Activated CD8-positive, alpha-beta T cell treated with anti-CD3 and anti-CD28 coated beads, Interleukin-2, amount 10 ng/mL, durations not matched to agents 7 days and 5 days (primary cell): ENCODE measurements around the gene PSMB8. TPM values are rescaled to one million over a fixed set of nuclear protein-coding genes. Genes with fewer than 3 reads are reported as not detected.

ENCODE experiments used
- ATAC-seq: fragments of 150-1000 bp; cut with Tn5 transposase; one replicate; pipeline ENCODE4 v1.10.0; 2021; ENCODE audit warnings: moderate library complexity
- CTCF ChIA-PET: fragments of 350-600 bp; sonication (Branson Sonifier 250); formaldehyde crosslinking; loops from one replicate; lab custom pipeline; 2021; ENCODE audit warnings: antibody characterized with exemption; lab: Charles Lee
- POLR2A ChIA-PET: fragments of 350-600 bp; sonication (Branson Sonifier 250); formaldehyde crosslinking; loops from one replicate; lab custom pipeline; 2021; ENCODE audit warnings: antibody characterized with exemption; lab: Charles Lee
- DNase-seq: peaks from one replicate; pipeline ENCODE4 v3.0.0-alpha.2; 2020
- H3K27ac Mint-ChIP-seq: one replicate; pipeline ENCODE4 v1.8.0; 2021; ENCODE audit warnings: mild to moderate bottlenecking, mixed read lengths
- H3K27me3 Mint-ChIP-seq: one replicate; pipeline ENCODE4 v1.8.0; 2021; ENCODE audit warnings: low read depth, mixed read lengths
- H3K36me3 Mint-ChIP-seq: one replicate; pipeline ENCODE4 v1.8.0; 2021; ENCODE audit warnings: low read depth, mixed read lengths
- H3K4me1 Mint-ChIP-seq: one replicate; pipeline ENCODE4 v1.8.0; 2021; ENCODE audit warnings: low read depth, mixed read lengths
- H3K4me3 Mint-ChIP-seq: one replicate; pipeline ENCODE4 v1.8.0; 2021; ENCODE audit warnings: mild to moderate bottlenecking, mixed read lengths
- H3K9me3 Mint-ChIP-seq: one replicate; pipeline ENCODE4 v1.8.0; 2022; ENCODE audit warnings: mixed read lengths; ENCODE audit not compliant: insufficient read depth
- total RNA-seq, 2 experiments: library from RNA; stranded (reverse); gene quantifications; one replicate each; pipeline ENCODE4 v1.2.3, GENCODE V29; 2021

The PSMB8 gene
- total RNA-seq, 2 experiments from 2014 or later: 385 to 397 TPM

DNA sequence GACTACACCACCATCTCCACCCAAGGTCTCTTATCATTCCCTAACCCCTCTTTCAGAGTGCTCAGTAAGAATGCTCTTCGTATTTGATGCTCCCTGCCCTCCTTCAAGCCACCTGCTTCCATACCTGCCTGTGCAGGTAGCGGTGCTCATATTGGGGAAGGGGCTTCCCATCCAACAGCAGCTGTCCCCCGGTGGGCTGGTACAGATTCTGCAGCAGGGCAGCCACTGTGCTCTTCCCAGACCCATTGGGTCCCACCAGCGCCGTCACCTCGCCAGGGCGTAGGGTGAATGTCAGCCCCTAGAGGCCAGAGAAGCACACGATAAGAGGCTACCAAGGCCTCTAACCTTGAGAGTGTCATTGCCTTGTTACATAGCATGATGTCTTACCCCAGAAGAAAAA lies 3.9 kb upstream of the PSMB8 start:
- POLR2A ChIA-PET: interaction anchor here (10.4 to 11.9 kb wide), 2 partner anchors 19 to 124 kb away, joined by 240 to 381 read pairs; partner anchors contain the start of gene BRD2
- peaks cover 91% of the 10 kb centered on the region for H3K36me3 Mint-ChIP-seq
- H3K27ac Mint-ChIP-seq: peak overlapping the region; percentile 65
- H3K4me1 Mint-ChIP-seq: peaks cover 58% of the 10 kb centered on the region
- peak overlapping the region; percentile 98 for H3K4me3 Mint-ChIP-seq
- H3K9me3 Mint-ChIP-seq: no peaks in the 10 kb centered on the region
- ATAC-seq: no peak
- CTCF ChIA-PET: interaction anchor here (1.3 kb wide), 1 partner anchor 9 kb away, joined by 7 read pairs; the partner anchor contains the start of gene TAP2
- DNase-seq: peak; percentile 20
- H3K27me3 Mint-ChIP-seq: no peaks in the 10 kb centered on the region

DNA sequence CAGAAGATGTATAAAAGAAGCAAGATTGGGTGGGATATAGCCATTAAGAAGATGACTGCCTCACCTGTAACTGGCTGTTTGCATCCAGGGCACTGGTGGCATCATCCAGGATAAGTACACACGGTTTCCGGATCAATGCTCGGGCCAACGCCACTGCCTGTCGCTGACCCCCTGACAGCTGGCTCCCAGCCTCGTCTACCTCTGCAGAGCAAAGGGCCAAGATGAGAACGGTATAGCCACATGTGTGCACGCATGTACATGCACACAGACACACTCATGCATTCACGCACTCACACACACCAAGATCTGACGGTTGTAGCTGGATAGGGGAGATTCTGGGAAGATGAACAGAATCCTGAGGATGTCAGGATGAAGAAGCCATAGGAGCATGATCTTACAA lies 3.2 kb upstream of the PSMB8 start:
- no peak for ATAC-seq
- Mint-ChIP-seq H3K4me3 (peak overlapping the region; percentile 98), H3K36me3 (peaks cover 91% of the 10 kb centered on the region), H3K9me3 (no peaks in the 10 kb centered on the region), H3K4me1 (peaks cover 63% of the 10 kb centered on the region), H3K27ac (peak overlapping the region; percentile 65), H3K27me3 (no peaks in the 10 kb centered on the region)
- ChIA-PET POLR2A (interaction anchor here (0.6 to 11.9 kb wide), 6 partner anchors 9 to 466 kb away, joined by 3 to 812 read pairs (median 126); partner anchors contain the start of genes BRD2, PSMB9, TAP1 and TAP2), CTCF (interaction anchor here (1.3 to 10.8 kb wide), 2 partner anchors 8 to 21 kb away, joined by 7 to 512 read pairs; partner anchors contain the start of gene TAP2)
- DNase-seq: peak; percentile 20

DNA sequence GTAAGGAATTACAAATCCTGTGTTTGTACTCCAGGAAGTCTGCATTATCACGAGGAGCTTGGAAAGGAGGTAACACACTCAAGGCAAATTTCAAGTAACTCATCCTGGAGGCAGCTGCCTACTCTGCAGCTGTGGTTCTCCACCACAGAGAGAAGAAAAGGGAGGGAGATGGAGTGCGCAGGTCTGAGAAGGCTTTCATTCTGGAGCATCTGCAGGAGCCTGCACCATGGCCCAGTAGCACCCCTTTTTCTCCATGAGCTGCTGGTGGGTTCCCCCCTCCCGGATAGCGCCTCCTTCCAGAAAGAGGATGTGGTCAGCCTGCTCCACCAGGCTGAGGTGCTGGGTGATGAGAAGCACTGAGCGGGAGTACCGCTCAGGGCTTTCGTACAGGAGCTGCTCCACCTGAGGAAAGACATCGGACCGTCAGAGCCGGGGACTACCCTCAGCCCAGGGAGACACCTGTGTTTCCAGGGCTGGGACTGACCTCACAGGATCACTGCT lies 1.6 kb upstream of the PSMB8 start:
- ATAC-seq: peak; percentile 18
- Mint-ChIP-seq H3K4me1 (peaks cover 69% of the 10 kb centered on the region), H3K27ac (peak overlapping the region; percentile 99), H3K36me3 (peaks cover 91% of the 10 kb centered on the region), H3K9me3 (no peaks in the 10 kb centered on the region), H3K27me3 (no peaks in the 10 kb centered on the region), H3K4me3 (peak overlapping the region; percentile 98)
- ChIA-PET CTCF (interaction anchor here (0.9 to 10.8 kb wide), 13 partner anchors 9 to 139 kb away, joined by 3 to 512 read pairs (median 4); partner anchors contain the start of genes HLA-DMA, PSMB9 and TAP1), POLR2A (interaction anchor here (0.6 to 11.9 kb wide), 17 partner anchors 10 to 650 kb away, joined by 3 to 812 read pairs (median 5); partner anchors contain the start of genes BRD2, HLA-DMA, PSMB9 and RPS18)
- DNase-seq: peak; percentile 74

DNA sequence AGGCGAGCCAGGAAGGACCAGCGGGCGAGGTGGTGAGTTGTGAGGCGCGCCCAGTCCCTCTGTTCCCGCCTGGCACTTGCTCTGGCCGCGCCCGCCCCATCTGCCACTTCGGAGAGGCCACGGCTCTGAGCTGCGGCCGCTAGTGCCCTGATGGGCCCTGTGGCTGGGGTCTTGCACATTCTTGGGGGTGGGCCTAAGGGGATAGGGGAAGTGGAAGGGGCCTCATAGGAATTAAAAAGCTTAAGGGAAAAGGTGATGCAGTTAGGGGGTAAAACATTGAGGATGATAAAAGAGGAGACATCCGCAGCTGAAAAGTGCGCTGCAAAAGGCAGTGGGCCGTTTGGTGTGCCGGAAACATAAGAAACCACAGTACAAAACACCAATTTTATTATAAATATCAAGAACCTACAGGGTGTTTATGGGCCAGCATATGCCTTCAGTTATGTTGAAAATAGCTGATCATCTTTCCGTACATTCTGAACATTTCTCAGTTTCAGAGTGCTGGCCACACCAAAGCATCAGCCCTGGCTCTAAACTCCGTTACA lies 1.1 kb upstream of the PSMB8 start:
- no peak for ATAC-seq
- Mint-ChIP-seq H3K4me1 (peaks cover 69% of the 10 kb centered on the region), H3K27ac (peak overlapping the region; percentile 99), H3K4me3 (peak overlapping the region; percentile 98), H3K9me3 (no peaks in the 10 kb centered on the region), H3K27me3 (no peaks in the 10 kb centered on the region), H3K36me3 (peaks cover 91% of the 10 kb centered on the region)
- ChIA-PET CTCF (interaction anchor here (0.9 to 10.8 kb wide), 11 partner anchors 10 to 140 kb away, joined by 3 to 512 read pairs (median 9); partner anchors contain the start of genes HLA-DMA, PSMB9 and TAP1), POLR2A (interaction anchor here (0.6 to 11.9 kb wide), 24 partner anchors 10 to 1193 kb away, joined by 3 to 812 read pairs (median 4); partner anchors contain the start of genes BRD2, HLA-DMA, PSMB9 and RPS18)
- DNase-seq: no peak

DNA sequence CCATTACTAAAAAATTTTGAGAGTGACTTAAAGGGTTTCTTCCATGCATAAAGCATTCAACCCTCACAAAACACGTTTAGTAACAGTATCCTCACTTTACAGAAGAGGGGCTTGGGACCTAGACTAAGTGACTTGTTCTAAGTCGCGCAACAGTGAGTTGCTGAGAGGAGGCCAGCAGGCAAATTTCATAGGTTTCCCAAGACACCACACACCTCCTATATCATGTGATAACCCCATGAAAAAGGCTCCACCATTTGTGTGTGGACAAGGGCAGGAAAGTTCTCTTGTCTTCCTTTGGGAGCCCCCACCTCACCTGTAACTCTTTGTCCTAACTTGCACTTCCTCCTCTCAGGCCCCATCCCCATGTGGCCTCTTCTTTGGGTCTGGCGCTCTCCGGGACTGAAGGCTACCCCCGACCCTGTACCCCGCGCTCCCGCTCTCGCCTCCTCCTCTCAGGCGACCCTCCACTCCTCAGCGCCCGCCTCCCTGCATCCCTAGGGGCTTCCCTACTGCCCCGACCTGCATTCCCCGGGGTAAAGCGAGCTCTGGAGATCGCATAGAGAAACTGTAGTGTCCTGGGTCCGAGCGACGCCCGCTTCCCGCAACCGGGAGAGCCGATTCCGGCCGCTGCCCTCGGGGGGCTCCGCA lies 392 bp downstream of the PSMB8 start:
- peak overlapping the region; percentile 98 for H3K4me3 Mint-ChIP-seq
- H3K9me3 Mint-ChIP-seq: no peaks in the 10 kb centered on the region
- H3K27ac Mint-ChIP-seq: peak overlapping the region; percentile 99
- DNase-seq: no peak
- no peak for ATAC-seq
- H3K36me3 Mint-ChIP-seq: peaks cover 86% of the 10 kb centered on the region
- ChIA-PET CTCF (interaction anchor here (2.3 to 10.8 kb wide), 4 partner anchors 11 to 141 kb away, joined by 10 to 512 read pairs (median 56); partner anchors contain the start of genes PSMB9 and TAP1), POLR2A (interaction anchor here (0.5 to 11.9 kb wide), 11 partner anchors 8 to 1859 kb away, joined by 3 to 812 read pairs (median 4); partner anchors contain the start of genes BRD2, PSMB9 and TAP1)
- H3K27me3 Mint-ChIP-seq: no peaks in the 10 kb centered on the region
- peaks cover 68% of the 10 kb centered on the region for H3K4me1 Mint-ChIP-seq

DNA sequence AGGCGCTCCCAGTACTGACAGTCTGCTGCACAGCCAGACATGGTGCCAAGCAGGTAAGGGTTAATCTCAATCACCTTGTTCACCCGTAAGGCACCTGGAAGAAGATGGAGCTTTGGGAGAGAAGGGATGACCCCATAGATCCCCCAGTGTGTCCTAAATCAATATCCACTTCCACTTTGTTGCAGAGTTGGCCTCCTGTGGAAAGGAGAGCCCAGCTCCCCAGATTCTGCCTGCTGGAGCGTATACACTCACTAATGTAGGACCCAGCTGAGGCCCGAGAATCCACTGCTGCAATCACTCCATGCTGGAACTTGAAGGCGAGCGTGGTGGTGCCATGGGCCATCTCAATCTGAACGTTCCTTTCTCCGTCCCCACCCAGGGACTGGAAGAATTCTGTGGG lies 1.2 kb downstream of the PSMB8 start:
- DNase-seq: peak; percentile 21
- Mint-ChIP-seq H3K27me3 (no peaks in the 10 kb centered on the region), H3K4me3 (peak overlapping the region; percentile 98), H3K4me1 (peaks cover 61% of the 10 kb centered on the region), H3K36me3 (peaks cover 78% of the 10 kb centered on the region), H3K9me3 (no peaks in the 10 kb centered on the region), H3K27ac (peak overlapping the region; percentile 99)
- POLR2A ChIA-PET: interaction anchor here (0.8 to 11.9 kb wide), 7 partner anchors 8 to 138 kb away, joined by 4 to 812 read pairs (median 20); partner anchors contain the start of genes BRD2, HLA-DMA, PSMB9 and TAP1
- CTCF ChIA-PET: interaction anchor here (1.6 to 10.8 kb wide), 3 partner anchors 15 to 141 kb away, joined by 8 to 512 read pairs (median 400); partner anchors contain the start of genes PSMB9 and TAP1
- no peak for ATAC-seq

DNA sequence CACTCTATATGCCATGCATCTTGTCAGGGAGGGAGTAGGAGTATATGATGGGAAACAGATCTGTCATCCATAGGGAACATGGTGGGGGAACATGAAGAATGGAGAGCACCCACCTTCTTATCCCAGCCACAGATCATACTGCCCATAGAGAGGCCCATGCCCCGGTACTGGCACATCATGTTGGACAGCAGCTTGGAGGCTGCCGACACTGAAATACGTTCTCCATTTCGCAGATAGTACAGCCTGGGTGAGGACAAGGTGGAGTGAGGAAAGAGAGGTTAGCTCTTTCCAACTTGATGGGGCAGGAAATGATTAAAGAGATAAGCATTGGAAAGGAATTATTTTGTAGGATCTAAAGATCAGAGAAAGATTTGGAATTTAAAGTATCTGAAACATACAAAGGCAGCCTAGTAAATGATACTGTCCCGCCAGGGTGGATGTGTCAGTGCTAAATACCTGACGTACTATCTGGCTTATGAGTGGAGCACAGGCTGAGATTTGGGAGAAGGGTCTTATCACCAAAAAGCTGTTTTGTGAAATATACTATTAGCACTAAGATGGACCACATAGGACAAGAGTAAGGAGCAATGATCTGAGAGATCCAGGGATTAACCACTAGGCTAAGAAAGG lies 1.7 kb downstream of the PSMB8 start:
- H3K27ac Mint-ChIP-seq: peak overlapping the region; percentile 99
- H3K36me3 Mint-ChIP-seq: peaks cover 78% of the 10 kb centered on the region
- POLR2A ChIA-PET: interaction anchor here (0.6 to 11.9 kb wide), 9 partner anchors 9 to 1189 kb away, joined by 3 to 812 read pairs (median 5); partner anchors contain the start of genes BAG6, BRD2, HLA-DMA and PSMB9
- CTCF ChIA-PET: interaction anchor here (1.2 to 10.8 kb wide), 4 partner anchors 15 to 142 kb away, joined by 6 to 512 read pairs (median 204); partner anchors contain the start of genes PSMB9 and TAP1
- peak; percentile 20 for DNase-seq
- H3K9me3 Mint-ChIP-seq: no peaks in the 10 kb centered on the region
- H3K4me3 Mint-ChIP-seq: peak overlapping the region; percentile 98
- H3K4me1 Mint-ChIP-seq: peaks cover 61% of the 10 kb centered on the region
- ATAC-seq: no peak
- no peaks in the 10 kb centered on the region for H3K27me3 Mint-ChIP-seq

DNA sequence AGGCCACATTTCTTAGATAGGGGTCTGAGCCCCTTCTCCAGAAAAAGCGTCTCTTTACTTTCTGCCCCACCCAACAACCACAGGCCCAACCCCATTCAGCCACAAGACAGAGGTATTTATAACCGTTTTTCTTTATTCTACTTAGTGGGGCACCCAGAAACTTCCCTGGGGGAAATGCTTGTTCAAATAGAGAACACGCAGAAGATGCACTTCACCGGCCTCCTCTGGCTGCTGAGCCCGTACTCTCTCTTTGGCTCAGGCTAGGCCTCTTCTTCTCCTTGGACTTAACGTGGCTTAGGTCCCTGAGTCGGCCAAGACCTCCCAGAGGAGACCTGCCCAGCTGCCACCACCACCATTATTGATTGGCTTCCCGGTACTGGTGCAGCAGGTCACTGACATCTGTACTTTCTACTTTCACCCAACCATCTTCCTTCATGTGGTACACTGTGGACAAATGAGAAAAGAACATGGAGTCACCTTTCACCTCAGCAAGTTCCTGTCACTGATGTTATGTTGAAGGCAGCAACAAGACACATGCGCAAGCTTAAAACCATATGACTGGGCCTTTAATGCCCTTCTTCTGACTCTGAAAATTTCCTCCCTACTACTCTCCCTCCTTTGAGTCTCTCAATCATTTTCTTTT lies 3.1 kb downstream of the PSMB8 start:
- H3K36me3 Mint-ChIP-seq: peaks cover 80% of the 10 kb centered on the region
- peaks cover 64% of the 10 kb centered on the region for H3K4me1 Mint-ChIP-seq
- H3K27ac Mint-ChIP-seq: peak overlapping the region; percentile 99
- POLR2A ChIA-PET: interaction anchor here (2.5 to 11.9 kb wide), 5 partner anchors 10 to 131 kb away, joined by 20 to 812 read pairs (median 240); partner anchors contain the start of genes BRD2, PSMB9 and TAP1
- CTCF ChIA-PET: interaction anchor here (0.7 to 10.8 kb wide), 7 partner anchors 10 to 131 kb away, joined by 3 to 512 read pairs (median 6); partner anchors contain the start of genes HLA-DMA, PSMB9 and TAP1
- DNase-seq (peak; percentile 80), ATAC-seq (peak; percentile 0)
- no peaks in the 10 kb centered on the region for H3K27me3 Mint-ChIP-seq
- peak overlapping the region; percentile 98 for H3K4me3 Mint-ChIP-seq
- no peaks in the 10 kb centered on the region for H3K9me3 Mint-ChIP-seq

DNA sequence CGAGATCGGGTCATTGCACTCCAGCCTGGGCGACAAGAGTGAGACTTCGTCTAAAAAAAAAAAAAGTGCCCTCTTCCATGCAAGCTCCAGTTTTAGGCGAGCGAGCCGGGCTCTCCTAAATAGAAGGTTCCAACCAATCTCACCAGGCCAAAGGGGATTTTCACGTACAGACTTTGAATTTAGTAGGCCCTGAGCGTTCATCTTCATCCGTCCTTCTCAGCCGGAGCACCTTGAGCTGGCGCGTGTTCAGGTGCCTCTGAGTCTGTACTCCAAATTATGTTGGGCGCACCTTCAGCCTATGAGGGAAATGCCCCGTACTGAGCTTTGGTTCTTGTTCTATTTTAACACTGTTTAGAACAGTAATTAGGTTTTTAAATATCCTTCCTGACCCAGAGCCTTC lies 4.5 kb downstream of the PSMB8 start:
- CTCF ChIA-PET: interaction anchor here (0.8 to 10.8 kb wide), 25 partner anchors 8 to 180 kb away, joined by 3 to 512 read pairs (median 11); partner anchors contain the start of genes BRD2, HLA-DMA, HLA-DMB and PSMB9

More for the DNA sequence above, 4.5 kb downstream of the PSMB8 start:
- H3K27me3 Mint-ChIP-seq: no peaks in the 10 kb centered on the region
- POLR2A ChIA-PET: interaction anchor here (0.6 to 11.9 kb wide), 9 partner anchors 8 to 216 kb away, joined by 3 to 812 read pairs (median 27); partner anchors contain the start of genes BRD2, PSMB9 and TAP1
- peak overlapping the region; percentile 82 for H3K4me3 Mint-ChIP-seq
- peaks cover 70% of the 10 kb centered on the region for H3K4me1 Mint-ChIP-seq
- peak; percentile 22 for DNase-seq
- no peak for ATAC-seq
- H3K36me3 Mint-ChIP-seq: peaks cover 81% of the 10 kb centered on the region
- peak overlapping the region; percentile 99 for H3K27ac Mint-ChIP-seq
- no peaks in the 10 kb centered on the region for H3K9me3 Mint-ChIP-seq
